K562 (cell line): ENCODE results near the gene RGS7. TPM values are rescaled to one million over a fixed set of nuclear protein-coding genes. Genes with fewer than 3 reads are reported as not detected.

Experiments used
- ATAC-seq: fragments of 200-7000 bp; cut with Tn5 transposase; 3 replicates; pipeline ENCODE4 v1.9.1; 2020; ENCODE audit warnings: moderate library complexity
- BruUV-seq: library from RNA; stranded (reverse); fragments of 400-500 nt; replicated peaks from 2 replicates; lab custom pipeline; 2021; lab: Mats Ljungman, UMichigan
- CTCF ChIA-PET: fragments of 300-600 bp; formaldehyde crosslinking; extraction: SDS; loops from one replicate; lab custom pipeline; 2021; ENCODE audit warnings: low intra/inter-chr PET ratio; lab: Yijun Ruan, JAX
- POLR2A ChIA-PET: fragments of 300-600, 350-650 bp; sonication (Branson Sonifier 250); formaldehyde crosslinking; extraction: SDS; loops from one replicate; lab custom pipeline; 2021; ENCODE audit warnings: antibody characterized with exemption, inconsistent platforms; lab: Yijun Ruan, JAX
- DNase-seq, 4 experiments: peaks; one replicate each; pipeline versions ENCODE4 v3.0.0 to v3.0.0-alpha.2; 2011 to 2018; ENCODE audit warnings: low spot score in 3 of 4, mixed read lengths in 3 of 4; ENCODE audit errors: extremely low read depth in 1 of 4
- FAIRE-seq: peaks from 2 replicates; lab custom pipeline; 2011; peaks lifted over from hg19 to GRCh38; lab: Jason Lieb, UNC
- H2AFZ ChIP-seq: 2 replicates; pipeline ENCODE4 v1.6.0; 2011; ENCODE audit warnings: low read depth, low read length, control low read depth, inconsistent platforms
- H3K27ac ChIP-seq: fragments of 200-600 bp; 3 replicates; pipeline ENCODE4 v1.8.0; 2011; ENCODE audit warnings: low read depth, mild to moderate bottlenecking, control low read depth, inconsistent platforms, low read length, moderate library complexity, mixed read lengths; ENCODE audit errors: extremely low read depth
- H3K27me3 ChIP-seq, 2 experiments: fragments of 300-600 bp in 1 of 2; 2 replicates in 1 of 2; 3 replicates in 1 of 2; pipeline versions ENCODE4 v1.6.0 to v1.8.0; 2011; ENCODE audit warnings: inconsistent platforms in 2 of 2, low read length in 2 of 2, mild to moderate bottlenecking in 1 of 2, mixed read lengths in 1 of 2, moderate library complexity in 1 of 2; ENCODE audit not compliant: control insufficient read depth in 2 of 2, insufficient read depth in 2 of 2
- H3K36me3 ChIP-seq: fragments of 300-600 bp; 3 replicates; pipeline ENCODE4 v1.8.0; 2011; ENCODE audit warnings: mild to moderate bottlenecking, low read length, inconsistent platforms; ENCODE audit not compliant: control insufficient read depth, insufficient read depth
- H3K4me1 ChIP-seq, 2 experiments: fragments of 200-600 bp in 1 of 2; replicated peaks in 1 of 2; 2 replicates in 1 of 2; 3 replicates in 1 of 2; pipeline versions ENCODE4 v1.5.1 to v1.8.0; 2011; ENCODE audit warnings: inconsistent platforms in 2 of 2, low read length in 2 of 2, mild to moderate bottlenecking in 1 of 2, mixed read lengths in 1 of 2, moderate library complexity in 1 of 2; ENCODE audit not compliant: control insufficient read depth in 2 of 2, insufficient read depth in 2 of 2
- H3K4me2 ChIP-seq: 2 replicates; pipeline ENCODE4 v1.6.1; 2011; ENCODE audit warnings: low read length, control low read depth, inconsistent platforms, mixed read lengths; ENCODE audit not compliant: insufficient read depth
- H3K4me3 ChIP-seq: fragments of 200-600 bp; sonication (generic), shearing (Covaris generic); 2 replicates; pipeline ENCODE4 v1.5.1; 2016; ENCODE audit warnings: control low read depth, inconsistent platforms
- H3K79me2 ChIP-seq: fragments of 200-600 bp; 3 replicates; pipeline ENCODE4 v1.8.0; 2011; ENCODE audit warnings: low read length, inconsistent platforms; ENCODE audit not compliant: control insufficient read depth, insufficient read depth
- H3K9ac ChIP-seq, 2 experiments: 2 replicates each; pipeline versions ENCODE4 v1.6.0 to v1.6.1; 2011; ENCODE audit warnings: low read depth in 2 of 2, low read length in 2 of 2, control low read depth in 1 of 2, inconsistent platforms in 1 of 2, mild to moderate bottlenecking in 1 of 2, mixed read lengths in 1 of 2; ENCODE audit not compliant: insufficient read depth in 1 of 2
- H3K9me1 ChIP-seq: one replicate; pipeline ENCODE4 v1.6.0; 2011; ENCODE audit warnings: inconsistent platforms, mild to moderate bottlenecking, low read length, moderate library complexity; ENCODE audit not compliant: control insufficient read depth, insufficient read depth
- H3K9me3 ChIP-seq: replicated peaks from 2 replicates; pipeline ENCODE4 v1.5.1; 2011; ENCODE audit warnings: low read depth, low read length, inconsistent platforms; ENCODE audit not compliant: control insufficient read depth, insufficient read depth
- H4K20me1 ChIP-seq: replicated peaks from 2 replicates; pipeline ENCODE4 v1.6.1; 2011; ENCODE audit warnings: low read length, inconsistent platforms, mixed read lengths; ENCODE audit not compliant: control insufficient read depth, insufficient read depth
- JUN ChIP-seq, 2 experiments: sonication (generic) in 1 of 2; formaldehyde crosslinking in 1 of 2; IDR thresholded peaks; 2 replicates each; pipeline versions ENCODE4 v1.6.1 to v1.8.0; 2012 to 2022; ENCODE audit warnings: borderline replicate concordance in 2 of 2, mild to moderate bottlenecking in 2 of 2, improper control_type of control experiment in 1 of 2, low read depth in 1 of 2, low read length in 1 of 2, missing genetic modification reagents in 1 of 2
- NR0B1 ChIP-seq: fragments of 450-650 bp; IDR thresholded peaks from one replicate; pipeline ENCODE4 v1.6.1; 2018; ENCODE audit warnings: mild to moderate bottlenecking, moderate library complexity; ENCODE audit not compliant: partially characterized antibody
- ZBTB34 ChIP-seq: fragments of 250-450 bp; sonication (Bioruptor Pico); IDR thresholded peaks from 2 replicates; pipeline ENCODE4 v1.8.0; 2021; ENCODE audit warnings: mild to moderate bottlenecking, moderate library complexity
- WGBS: fragments of 100-300 bp; shearing (Covaris generic); methylation state at CpG from one replicate; pipeline ENCODE4 v1.1.6; 2016; ENCODE audit warnings: low coverage, mixed read lengths; ENCODE audit not compliant: insufficient coverage; ENCODE audit errors: missing lambda C conversion rate; 5-methylcytosine and 5-hydroxymethylcytosine counted together
- in situ Hi-C: fragments of 300-500 bp; cut with MboI; formaldehyde crosslinking; loops from 4 replicates; pipeline ENCODE4 v1.15.0; 2018; ENCODE audit warnings: inconsistent platforms, mixed read lengths
- intact Hi-C: fragments of 100-400 bp; cut with micrococcal nuclease; formaldehyde crosslinking; loops from 2 replicates; pipeline ENCODE4 v1.14.2; 2022
- polyA plus RNA-seq, 8 experiments: library from polyadenylated mRNA; depleted of rRNA in 4 of 8; stranded (reverse) in 5 of 8; unstranded in 3 of 8; fragments of >200 nt; fragmentation: Nextera tagmentation in 2 of 8; fragmentation: Illumina TruSeq in 1 of 8; extraction: Ambion mirVana in 2 of 8; extraction: Trizol in 1 of 8; gene quantifications; 2 replicates each; pipeline versions ENCODE4 v1.2.1 to v1.2.3, GENCODE V29; 2011 to 2014; ENCODE audit warnings: inconsistent platforms in 1 of 8, missing spikeins in 1 of 8
- total RNA-seq, 7 experiments: library from RNA; depleted of rRNA in 6 of 7; stranded (reverse); fragments of >200 nt in 6 of 7; fragmentation: Illumina TruSeq in 2 of 7; extraction: Trizol in 2 of 7; gene quantifications; 2 replicates each; pipeline versions ENCODE4 v1.2.1 to v1.2.3, GENCODE V29; 2011 to 2021; ENCODE audit warnings: low replicate concordance in 1 of 7
- TF ChIP-seq, protein P1 (sequence below): fragments of 250-450 bp; sonication (Bioruptor Pico); IDR thresholded peaks from 2 replicates; pipeline ENCODE4 v1.5.0; 2021; ENCODE audit warnings: mild to moderate bottlenecking, moderate library complexity

RGS7 gene
- total and polyA plus RNA-seq, 9 of the 15 experiments (the other 6 are each of a cell fraction or from before 2014, with no cell fraction given): not detected

DNA sequence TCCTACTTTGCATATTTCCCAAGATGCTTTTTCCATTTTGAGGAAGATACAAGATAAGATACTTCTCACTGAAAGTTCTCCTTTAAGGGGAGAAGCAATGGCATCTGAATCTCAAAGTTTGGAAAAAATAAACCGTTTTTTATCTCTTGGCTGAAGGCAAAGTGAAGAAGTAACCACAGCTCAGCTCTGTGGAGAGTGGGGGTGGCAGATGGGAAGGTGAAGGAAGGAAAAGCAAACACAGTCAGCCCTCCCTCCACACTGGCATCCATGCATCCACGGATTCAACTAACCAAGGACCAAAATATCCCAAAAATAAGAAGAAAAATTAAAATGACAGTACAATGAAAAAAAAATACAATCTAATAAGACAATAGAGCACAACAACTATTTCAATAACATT is 211.1 kb downstream of the RGS7 start:
- no TSS peak for BruUV-seq
- ChIA-PET POLR2A (no interaction called here), CTCF (no interaction called here)
- no peaks in the 10 kb centered on the region; the same call in none of the 2 replicates for H3K9me3 ChIP-seq
- no peaks in the 10 kb centered on the region for H3K79me2 ChIP-seq
- H3K4me3 ChIP-seq: no peak overlapping the region
- H3K36me3 ChIP-seq: no peaks in the 10 kb centered on the region
- no peak overlapping the region for H3K4me2 ChIP-seq
- ATAC-seq: no peak
- H3K27ac ChIP-seq: no peak overlapping the region
- no peaks in the 10 kb centered on the region for H4K20me1 ChIP-seq
- no peak for DNase-seq
- in situ Hi-C loops: no loop called here
- intact Hi-C loops: no loop called here
- no peaks in the 10 kb centered on the region for H3K4me1 ChIP-seq
- no peak for FAIRE-seq
- H3K9ac ChIP-seq: no peak overlapping the region
- WGBS: 0% methylated on average over 2 of the region's 2 CpGs
- no peaks in the 10 kb centered on the region for H3K27me3 ChIP-seq
- H3K9me1 ChIP-seq: no peaks in the 10 kb centered on the region
- TF ChIP-seq NR0B1 (no peak), JUN (IDR thresholded peaks at IDR 0.05; ENCODE audit: borderline replicate concordance, low read depth, low read length) (no peak), JUN (CRISPR knock-in tag; IDR thresholded peaks at IDR 0.05; ENCODE audit: borderline replicate concordance) (no peak), ZBTB34 (CRISPR knock-in tag) (no peak)
- TF ChIP-seq, protein P1, sequence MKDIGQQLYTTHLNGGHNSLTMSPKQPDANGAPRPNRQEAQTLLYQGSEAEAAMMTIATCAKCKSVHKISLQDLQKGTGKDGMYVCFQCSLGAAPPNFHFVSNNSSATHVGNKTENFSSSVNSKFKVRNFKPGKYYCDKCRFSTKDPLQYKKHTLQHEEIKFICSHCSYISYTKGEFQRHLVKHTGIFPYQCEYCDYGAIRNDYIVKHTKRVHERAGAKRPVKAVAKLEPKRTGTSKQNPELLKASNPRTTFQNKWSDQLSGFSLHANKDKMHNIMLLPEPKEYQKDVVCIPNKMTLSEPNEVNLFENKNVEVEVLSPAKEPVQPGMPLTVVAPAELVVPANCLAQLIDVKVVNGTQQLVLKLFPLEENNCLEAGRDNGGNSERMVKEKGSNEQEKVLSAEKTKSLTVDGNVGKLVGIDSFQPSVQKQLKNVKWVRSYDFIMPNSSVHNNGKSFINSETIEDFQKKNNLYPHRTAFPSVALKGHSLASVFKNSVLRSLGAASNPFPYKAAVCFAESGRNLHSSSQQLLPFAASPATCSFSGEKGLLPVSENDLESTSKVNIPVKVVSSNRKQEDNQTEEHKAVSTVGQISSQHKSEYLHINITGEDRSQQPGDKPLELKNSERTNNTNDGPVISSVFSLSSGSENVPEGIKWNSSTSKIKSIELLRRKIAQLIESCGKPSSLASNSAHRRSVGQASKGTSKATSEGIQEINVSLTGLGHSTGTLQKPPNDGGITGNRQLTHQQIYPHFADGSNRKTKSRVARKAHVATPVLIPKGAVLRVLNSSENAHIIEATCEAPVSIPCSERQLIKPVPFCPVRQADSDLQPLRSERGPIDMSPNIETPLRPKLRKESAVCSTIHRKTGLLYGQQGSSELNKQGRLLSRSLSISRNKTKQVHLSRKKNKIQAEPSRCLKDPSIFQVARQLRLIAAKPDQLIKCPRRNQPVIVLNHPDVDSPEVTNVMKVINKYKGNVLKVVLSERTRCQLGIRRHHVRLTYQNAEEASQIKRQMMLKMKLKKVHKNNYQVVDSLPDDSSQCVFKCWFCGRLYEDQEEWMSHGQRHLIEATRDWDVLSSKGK (CRISPR knock-in tag): no peak
- H2AFZ ChIP-seq: no peak overlapping the region
